AG04450 (cell line): ENCODE measurements around the gene KCTD7. TPM values are rescaled to one million over a fixed set of nuclear protein-coding genes. Genes with fewer than 3 reads are reported as not detected.

Experiments
- CTCF ChIA-PET: fragments of 300-600, 350-600 bp; formaldehyde crosslinking; extraction: SDS; loops from one replicate; lab custom pipeline; 2022; ENCODE audit warnings: antibody characterized with exemption, inconsistent platforms; lab: Charles Lee
- POLR2A ChIA-PET: fragments of 350-600 bp; formaldehyde crosslinking; extraction: SDS; loops from one replicate; lab custom pipeline; 2021; ENCODE audit warnings: antibody characterized with exemption, inconsistent platforms; lab: Yijun Ruan, JAX
- DNase-seq: peaks from one replicate; pipeline ENCODE4 v3.0.0-alpha.2; 2011; ENCODE audit warnings: low read depth, low spot score
- H3K27ac ChIP-seq: one replicate; pipeline ENCODE4 v1.5.1; 2012; ENCODE audit warnings: low read depth, low read length, control low read depth
- H3K27me3 ChIP-seq: one replicate; pipeline ENCODE4 v1.6.0; 2012; ENCODE audit warnings: low read length; ENCODE audit not compliant: control insufficient read depth, insufficient read depth
- H3K4me3 ChIP-seq: 2 replicates; pipeline ENCODE4 v1.5.1; 2011; ENCODE audit warnings: mild to moderate bottlenecking, low read depth, low read length, control low read depth
- H3K9me3 ChIP-seq: 2 replicates; pipeline ENCODE4 v1.5.1; 2012; ENCODE audit warnings: low read length; ENCODE audit not compliant: control insufficient read depth, insufficient read depth
- polyA plus RNA-seq: library from polyadenylated mRNA; depleted of rRNA; stranded (reverse); fragments of >200 nt; gene quantifications from 2 replicates; pipeline ENCODE4 v1.2.3, GENCODE V29; 2011
- TF ChIP-seq, protein P1 (sequence below): IDR thresholded peaks from 2 replicates; pipeline ENCODE4 v1.5.1; 2011; ENCODE audit warnings: low read depth, low read length, control low read depth, inconsistent platforms

Gene KCTD7
- polyA plus RNA-seq, 1 experiment: 14.7 TPM

DNA sequence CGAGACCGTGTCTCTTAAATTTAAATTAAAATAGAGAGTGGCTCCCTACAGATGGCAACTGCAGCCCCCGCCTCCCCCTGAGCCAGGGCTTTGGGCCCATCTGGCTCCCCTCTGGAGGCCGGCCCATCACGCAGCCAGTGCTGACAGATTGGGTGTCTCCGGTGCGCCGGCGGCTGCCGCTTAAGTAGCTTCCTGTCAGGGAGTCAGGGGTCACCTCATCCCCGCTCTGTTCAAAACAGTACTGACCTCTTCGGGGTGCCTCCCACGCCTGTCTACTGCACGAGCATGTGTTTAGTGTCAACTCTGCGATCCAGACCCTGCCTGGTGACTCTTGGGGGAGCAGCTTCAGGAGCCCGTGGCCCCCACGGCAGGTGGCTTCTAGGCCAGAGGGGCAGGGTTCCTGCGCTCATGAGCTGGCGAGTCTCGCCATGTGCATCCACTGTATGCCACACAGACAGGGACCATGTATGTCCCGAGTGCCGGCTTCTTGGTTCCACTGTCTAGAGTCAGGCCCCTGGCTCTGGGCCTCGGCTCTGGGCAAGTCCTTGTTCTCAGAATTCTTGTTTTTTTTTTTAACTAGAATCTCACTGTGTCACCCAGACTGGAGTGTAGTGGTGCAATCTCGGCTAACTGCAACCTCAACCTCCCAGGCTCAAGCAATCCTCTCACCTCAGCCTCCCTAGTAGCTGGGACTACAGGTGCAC lies 36.1 kb downstream of the KCTD7 start:
- ChIA-PET CTCF (no interaction called here), POLR2A (interaction anchor here (0.6 kb wide), 1 partner anchor 11 kb away, joined by 3 read pairs; no protein-coding TSS in a partner anchor)
- Histone ChIP-seq H3K9me3 (peaks cover 6% of the 10 kb centered on the region; the same call in 1 of the 2 replicates), H3K27me3 (no peaks in the 10 kb centered on the region), H3K27ac (no peak overlapping the region), H3K4me3 (no peak overlapping the region)
- no peak for DNase-seq
- TF ChIP-seq, protein P1, sequence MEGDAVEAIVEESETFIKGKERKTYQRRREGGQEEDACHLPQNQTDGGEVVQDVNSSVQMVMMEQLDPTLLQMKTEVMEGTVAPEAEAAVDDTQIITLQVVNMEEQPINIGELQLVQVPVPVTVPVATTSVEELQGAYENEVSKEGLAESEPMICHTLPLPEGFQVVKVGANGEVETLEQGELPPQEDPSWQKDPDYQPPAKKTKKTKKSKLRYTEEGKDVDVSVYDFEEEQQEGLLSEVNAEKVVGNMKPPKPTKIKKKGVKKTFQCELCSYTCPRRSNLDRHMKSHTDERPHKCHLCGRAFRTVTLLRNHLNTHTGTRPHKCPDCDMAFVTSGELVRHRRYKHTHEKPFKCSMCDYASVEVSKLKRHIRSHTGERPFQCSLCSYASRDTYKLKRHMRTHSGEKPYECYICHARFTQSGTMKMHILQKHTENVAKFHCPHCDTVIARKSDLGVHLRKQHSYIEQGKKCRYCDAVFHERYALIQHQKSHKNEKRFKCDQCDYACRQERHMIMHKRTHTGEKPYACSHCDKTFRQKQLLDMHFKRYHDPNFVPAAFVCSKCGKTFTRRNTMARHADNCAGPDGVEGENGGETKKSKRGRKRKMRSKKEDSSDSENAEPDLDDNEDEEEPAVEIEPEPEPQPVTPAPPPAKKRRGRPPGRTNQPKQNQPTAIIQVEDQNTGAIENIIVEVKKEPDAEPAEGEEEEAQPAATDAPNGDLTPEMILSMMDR: no peak

DNA sequence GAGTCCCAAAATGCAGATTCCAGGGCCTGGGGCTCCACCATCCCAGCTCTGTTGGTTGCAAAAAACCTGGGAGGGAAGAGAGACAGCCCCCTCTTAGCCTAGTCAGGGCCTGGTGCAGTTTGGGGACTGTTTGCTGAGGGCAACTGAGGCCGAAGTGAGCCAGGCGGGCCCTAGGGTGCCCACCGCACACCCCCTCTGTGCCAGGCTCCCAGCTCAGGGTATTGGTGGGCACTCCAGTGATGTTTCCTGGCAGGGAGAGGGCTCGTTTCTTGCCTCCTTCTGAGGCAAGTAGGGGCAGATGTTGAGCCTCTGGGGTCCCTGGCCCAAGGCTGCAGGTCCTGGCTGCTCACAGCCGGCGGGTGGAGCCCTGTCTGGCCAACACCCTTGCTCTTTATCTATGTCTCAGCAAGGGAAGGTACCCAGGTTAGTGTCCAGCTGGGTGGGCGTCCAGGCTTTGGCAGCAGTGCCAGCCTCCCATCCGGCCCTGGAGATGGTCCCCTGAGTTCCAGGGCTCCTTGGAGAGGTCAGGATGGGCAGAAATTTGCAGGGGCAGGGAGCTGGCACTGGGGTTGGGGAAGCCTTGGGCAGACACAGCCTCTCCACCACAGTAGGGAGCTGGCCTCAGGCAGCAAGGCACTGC lies 37.8 kb downstream of the KCTD7 start:
- no peak overlapping the region for H3K27ac ChIP-seq
- DNase-seq: no peak
- H3K4me3 ChIP-seq: no peak overlapping the region
- CTCF ChIA-PET: interaction anchor here (0.5 kb wide), 1 partner anchor 758 kb away, joined by 3 read pairs; no protein-coding TSS in a partner anchor
- POLR2A ChIA-PET: no interaction called here
- TF ChIP-seq, protein P1: no peak
- H3K9me3 ChIP-seq: peaks cover 6% of the 10 kb centered on the region; the same call in 1 of the 2 replicates
- H3K27me3 ChIP-seq: no peaks in the 10 kb centered on the region

DNA sequence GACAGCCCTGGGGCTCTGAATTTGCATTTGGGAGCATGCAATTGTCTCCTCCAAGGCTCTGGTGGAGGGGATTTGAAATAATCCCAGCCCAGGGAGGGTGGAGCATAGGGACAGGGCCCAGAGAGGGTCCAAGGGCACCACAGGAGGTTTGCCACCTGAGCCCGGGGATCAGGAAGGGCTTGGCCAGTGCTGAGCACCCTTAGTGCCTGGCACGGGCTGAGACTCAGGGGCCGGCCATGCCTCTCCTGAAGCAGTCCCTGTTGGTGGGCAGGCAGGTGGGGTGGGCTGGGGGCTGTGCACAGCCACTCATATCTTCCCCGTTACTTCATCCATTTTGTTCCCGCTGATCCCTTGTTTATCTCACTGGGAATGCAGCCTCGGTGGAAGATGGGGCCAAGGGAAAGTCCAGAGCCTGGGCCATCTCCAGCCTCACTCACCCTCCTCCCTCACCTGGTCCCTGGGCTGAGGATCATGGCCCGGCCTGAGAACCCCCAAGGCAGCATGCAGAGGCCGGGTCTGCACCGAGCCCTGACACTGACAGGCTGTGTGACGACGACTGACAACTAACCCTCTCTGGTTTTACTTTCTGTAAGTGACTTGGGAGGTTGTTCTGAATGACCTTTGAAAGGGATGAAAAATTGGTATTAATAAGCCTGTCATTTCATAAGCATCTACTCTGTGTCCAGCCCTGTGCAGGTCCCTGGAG lies 38.5 kb downstream of the KCTD7 start:
- Histone ChIP-seq H3K9me3 (peaks cover 6% of the 10 kb centered on the region; the same call in 1 of the 2 replicates), H3K27ac (no peak overlapping the region), H3K27me3 (no peaks in the 10 kb centered on the region), H3K4me3 (no peak overlapping the region)
- DNase-seq: no peak
- ChIA-PET CTCF (no interaction called here), POLR2A (no interaction called here)
- TF ChIP-seq, protein P1: no peak

DNA sequence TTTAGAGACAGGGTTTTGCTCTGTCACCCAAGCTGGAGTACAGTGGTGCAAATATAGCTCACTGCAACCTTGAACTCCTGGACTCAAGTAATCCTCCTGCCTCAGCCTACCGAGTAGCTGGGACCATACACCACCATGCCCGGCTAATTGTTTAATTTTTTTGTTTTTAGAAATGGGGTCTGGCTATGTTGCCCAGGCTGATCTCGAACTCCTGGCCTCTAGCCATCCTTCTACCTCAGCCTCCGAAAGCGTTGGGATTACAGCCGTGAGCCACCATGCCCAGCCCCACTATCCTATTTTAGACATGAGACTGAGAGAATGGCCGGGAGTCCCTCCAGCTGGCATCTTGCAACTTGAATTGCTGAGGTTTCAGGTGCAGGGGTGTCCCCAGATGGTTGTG lies 39.4 kb downstream of the KCTD7 start:
- DNase-seq: no peak
- Histone ChIP-seq H3K4me3 (no peak overlapping the region), H3K27ac (no peak overlapping the region), H3K9me3 (no peaks in the 10 kb centered on the region), H3K27me3 (no peaks in the 10 kb centered on the region)
- TF ChIP-seq, protein P1: no peak
- CTCF ChIA-PET: no interaction called here
- POLR2A ChIA-PET: no interaction called here
